HG02678 (cell line): ENCODE results near the gene PCSK1N.

ENCODE experiments used
- ATAC-seq: cut with Tn5 transposase; IDR thresholded peaks from one replicate; pipeline ENCODE4 v1.9.1; 2021; ENCODE audit warnings: mild to moderate bottlenecking, moderate library complexity; ENCODE audit not compliant: unreplicated experiment

The PCSK1N gene

GRCh38 chrX:48791063-48791820 is 44.2 kb downstream of the PCSK1N start:
- ATAC-seq, result no peak

GRCh38 chrX:48790477-48790876 is 44.9 kb downstream of the PCSK1N start:
- no peak for ATAC-seq

- ATAC-seq, result no peak
Measured at GRCh38 chrX:48789366-48790220, 45.8 kb downstream of the PCSK1N start.

- ATAC-seq, result no peak
Measured at GRCh38 chrX:48787505-48788443, 47.6 kb downstream of the PCSK1N start.

GRCh38 chrX:48786825-48787504 is 48.4 kb downstream of the PCSK1N start:
- no peak for ATAC-seq

GRCh38 chrX:48786341-48786800 is 49.0 kb downstream of the PCSK1N start, which contains the start of gene GATA1:
Gene GATA1 (plus strand): TSS chrX:48786590. CDS start chrX:48791110, 4,520 bp downstream.
- no peak for ATAC-seq

- ATAC-seq, result no peak
Measured at GRCh38 chrX:48785540-48786214, 49.7 kb downstream of the PCSK1N start.

- no peak for ATAC-seq
Measured at GRCh38 chrX:48785186-48785539, 50.2 kb downstream of the PCSK1N start.

GRCh38 chrX:48784726-48785125 is 50.7 kb downstream of the PCSK1N start:
- no peak for ATAC-seq

- ATAC-seq, result no peak
Measured at GRCh38 chrX:48782795-48783194, 52.6 kb downstream of the PCSK1N start.

GRCh38 chrX:48782216-48782615 is 53.2 kb downstream of the PCSK1N start:
- ATAC-seq, result no peak

- no peak for ATAC-seq
Measured at GRCh38 chrX:48781705-48782104, 53.7 kb downstream of the PCSK1N start.
